Calu3 (cell line): ENCODE measurements around the gene RPS6KB2. TPM values are rescaled to one million over a fixed set of nuclear protein-coding genes. Genes with fewer than 3 reads are reported as not detected.
"Not testable (repeated sequence)": the region's sequence is repeated elsewhere in the genome, so short reads cannot be mapped to it uniquely, and the experiment has no call there.

Source experiments
- BruUV-seq: library from RNA; stranded (reverse); fragments of 400-500 nt; replicated peaks from 2 replicates; lab custom pipeline; 2021; lab: Mats Ljungman, UMichigan
- CTCF ChIA-PET: fragments of 300-600 bp; sonication (Branson Sonifier 250); formaldehyde crosslinking; loops from one replicate; lab custom pipeline; 2022; ENCODE audit warnings: antibody characterized with exemption; lab: Charles Lee
- DNase-seq: peaks from one replicate; pipeline ENCODE4 v3.0.0; 2022
- H3K27ac Mint-ChIP-seq: one replicate; pipeline ENCODE4 v1.8.0; 2022; ENCODE audit warnings: mixed read lengths; ENCODE audit not compliant: unreplicated experiment
- H3K27me3 Mint-ChIP-seq: one replicate; pipeline ENCODE4 v1.8.0; 2022; ENCODE audit warnings: mixed read lengths; ENCODE audit not compliant: unreplicated experiment
- H3K36me3 Mint-ChIP-seq: one replicate; pipeline ENCODE4 v1.8.0; 2022; ENCODE audit warnings: mild to moderate bottlenecking, moderate library complexity, mixed read lengths; ENCODE audit not compliant: insufficient read depth, unreplicated experiment
- H3K4me1 Mint-ChIP-seq: one replicate; pipeline ENCODE4 v1.8.0; 2022; ENCODE audit warnings: mild to moderate bottlenecking, low read depth, mixed read lengths; ENCODE audit not compliant: unreplicated experiment
- H3K4me3 Mint-ChIP-seq: one replicate; pipeline ENCODE4 v1.8.0; 2022; ENCODE audit warnings: mild to moderate bottlenecking, low read depth, moderate library complexity, mixed read lengths; ENCODE audit not compliant: unreplicated experiment
- H3K9me3 Mint-ChIP-seq: one replicate; pipeline ENCODE4 v1.8.0; 2022; ENCODE audit warnings: low read depth, mixed read lengths; ENCODE audit not compliant: unreplicated experiment
- CTCF ChIP-seq: fragments of 200-600 bp; IDR thresholded peaks from one replicate; pipeline ENCODE4 v1.8.0; 2022; ENCODE audit warnings: antibody characterized with exemption; ENCODE audit not compliant: unreplicated experiment
- intact Hi-C: fragments of 100-400 bp; cut with micrococcal nuclease; formaldehyde crosslinking; loops from one replicate; pipeline ENCODE4 v1.10.0; 2022; ENCODE audit not compliant: unreplicated experiment
- total RNA-seq: library from RNA; stranded (reverse); gene quantifications from 2 replicates; pipeline ENCODE4 v1.2.3, GENCODE V29; 2022

The RPS6KB2 gene
- total RNA-seq, 1 experiment from 2014 or later, result 44.3 TPM

GRCh38 chr11:67423466-67423865 lies 4.8 kb upstream of the RPS6KB2 start:
- Mint-ChIP-seq H3K36me3 (peaks cover 35% of the 10 kb centered on the region), H3K9me3 (no peaks in the 10 kb centered on the region), H3K4me3 (no peak overlapping the region), H3K27ac (no peak overlapping the region), H3K4me1 (peaks cover 19% of the 10 kb centered on the region), H3K27me3 (no peaks in the 10 kb centered on the region)
- no peak for DNase-seq
- CTCF ChIA-PET, result interaction anchor here (0.8 to 1.6 kb wide), 3 partner anchors 22 to 77 kb away, joined by 3 to 9 read pairs (median 3); partner anchors contain the start of genes POLD4 and PPP1CA
- intact Hi-C loops, result loop anchor here (10.0 kb wide), 1 partner anchor 81 kb away; the partner anchor contains the start of genes CDK2AP2 and PITPNM1
- no peak for TF ChIP-seq CTCF
- BruUV-seq, result no TSS peak

- H3K27ac Mint-ChIP-seq, result no peak overlapping the region
- H3K27me3 Mint-ChIP-seq, result no peaks in the 10 kb centered on the region
- no TSS peak for BruUV-seq
- DNase-seq, result no peak
- H3K9me3 Mint-ChIP-seq, result no peaks in the 10 kb centered on the region
- CTCF ChIA-PET, result interaction anchor here (1.6 kb wide), 1 partner anchor 23 kb away, joined by 9 read pairs; the partner anchor contains the start of gene PPP1CA
- H3K4me1 Mint-ChIP-seq, result peaks cover 19% of the 10 kb centered on the region
- intact Hi-C loops, result loop anchor here (10.0 kb wide), 1 partner anchor 81 kb away; the partner anchor contains the start of genes CDK2AP2 and PITPNM1
- H3K4me3 Mint-ChIP-seq, result no peak overlapping the region
- peaks cover 41% of the 10 kb centered on the region for H3K36me3 Mint-ChIP-seq
- TF ChIP-seq CTCF, result no peak
These were observed 4.2 kb upstream of the RPS6KB2 start for GRCh38 chr11:67423891-67424613.

GRCh38 chr11:67427364-67427859 lies 882 bp upstream of the RPS6KB2 start:
- intact Hi-C loops, result loop anchor here (10.0 kb wide), 1 partner anchor 77 kb away; the partner anchor contains the start of genes CDK2AP2 and PITPNM1
- DNase-seq, H3K27me3 Mint-ChIP-seq, BruUV-seq, H3K27ac Mint-ChIP-seq, H3K4me1 Mint-ChIP-seq, CTCF ChIA-PET, H3K9me3 Mint-ChIP-seq: not testable (repeated sequence)
- H3K36me3 Mint-ChIP-seq, result peaks cover 42% of the 10 kb centered on the region
- H3K4me3 Mint-ChIP-seq, result peak overlapping the region; percentile 93

GRCh38 chr11:67429038-67429668 lies 859 bp downstream of the RPS6KB2 start:
- no TSS peak for BruUV-seq
- H3K4me3 Mint-ChIP-seq, result peak overlapping the region; percentile 93
- H3K9me3 Mint-ChIP-seq, result no peaks in the 10 kb centered on the region
- TF ChIP-seq CTCF, result no peak
- H3K27ac Mint-ChIP-seq, result peak overlapping the region; percentile 92
- CTCF ChIA-PET, result interaction anchor here (0.6 to 0.7 kb wide), 2 partner anchors 10 to 605 kb away, joined by 3 read pairs; no protein-coding TSS in a partner anchor
- intact Hi-C loops, result loop anchor here (10.0 kb wide), 1 partner anchor 76 kb away; the partner anchor contains the start of genes CDK2AP2 and PITPNM1
- H3K36me3 Mint-ChIP-seq, result peaks cover 36% of the 10 kb centered on the region
- no peaks in the 10 kb centered on the region for H3K4me1 Mint-ChIP-seq
- H3K27me3 Mint-ChIP-seq, result no peaks in the 10 kb centered on the region
- no peak for DNase-seq
